ENCODE measurements around the gene CPED1.

Gene CPED1

DNA sequence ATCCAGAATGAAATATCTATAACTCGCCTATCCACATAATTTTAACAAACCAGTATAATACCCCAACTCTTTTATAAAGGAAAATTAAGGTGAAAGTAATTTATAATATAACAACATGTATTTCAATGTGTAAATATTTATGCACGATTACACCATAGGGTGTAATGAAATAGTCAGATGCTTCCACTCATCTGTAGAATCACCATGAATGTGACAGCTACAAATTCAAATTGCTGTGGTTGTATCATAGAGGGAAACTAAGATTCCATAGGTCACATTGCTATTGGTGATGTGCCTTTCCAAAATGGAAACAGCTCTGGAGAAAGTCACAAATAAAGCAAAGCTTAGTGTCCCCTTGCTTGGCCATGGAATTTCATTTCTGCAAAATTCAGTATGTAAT lies 95.7 kb downstream of the CPED1 start:
- H3K27ac ChIP-seq, result peak overlapping the region; percentile 93
- no peak overlapping the region for H3K4me3 ChIP-seq (ENCODE audit: low read depth, low read length)
- no peaks in the 10 kb centered on the region for H3K27me3 ChIP-seq (replicated peaks)
- in situ Hi-C loops (cut with HindIII; ENCODE audit: low pct_ligation_motif_present, low sequenced_read_pairs), result loop anchor here (25.0 kb wide), 1 partner anchor 97 kb away; the partner anchor contains the start of gene CPED1
- no peak for DNase-seq
- TF ChIP-seq, protein P1, sequence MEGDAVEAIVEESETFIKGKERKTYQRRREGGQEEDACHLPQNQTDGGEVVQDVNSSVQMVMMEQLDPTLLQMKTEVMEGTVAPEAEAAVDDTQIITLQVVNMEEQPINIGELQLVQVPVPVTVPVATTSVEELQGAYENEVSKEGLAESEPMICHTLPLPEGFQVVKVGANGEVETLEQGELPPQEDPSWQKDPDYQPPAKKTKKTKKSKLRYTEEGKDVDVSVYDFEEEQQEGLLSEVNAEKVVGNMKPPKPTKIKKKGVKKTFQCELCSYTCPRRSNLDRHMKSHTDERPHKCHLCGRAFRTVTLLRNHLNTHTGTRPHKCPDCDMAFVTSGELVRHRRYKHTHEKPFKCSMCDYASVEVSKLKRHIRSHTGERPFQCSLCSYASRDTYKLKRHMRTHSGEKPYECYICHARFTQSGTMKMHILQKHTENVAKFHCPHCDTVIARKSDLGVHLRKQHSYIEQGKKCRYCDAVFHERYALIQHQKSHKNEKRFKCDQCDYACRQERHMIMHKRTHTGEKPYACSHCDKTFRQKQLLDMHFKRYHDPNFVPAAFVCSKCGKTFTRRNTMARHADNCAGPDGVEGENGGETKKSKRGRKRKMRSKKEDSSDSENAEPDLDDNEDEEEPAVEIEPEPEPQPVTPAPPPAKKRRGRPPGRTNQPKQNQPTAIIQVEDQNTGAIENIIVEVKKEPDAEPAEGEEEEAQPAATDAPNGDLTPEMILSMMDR (IDR thresholded peaks at IDR 0.05; ENCODE audit: low read depth, low read length, missing control alignments), result no peak
- H3K36me3 ChIP-seq (replicated peaks), result no peaks in the 10 kb centered on the region

DNA sequence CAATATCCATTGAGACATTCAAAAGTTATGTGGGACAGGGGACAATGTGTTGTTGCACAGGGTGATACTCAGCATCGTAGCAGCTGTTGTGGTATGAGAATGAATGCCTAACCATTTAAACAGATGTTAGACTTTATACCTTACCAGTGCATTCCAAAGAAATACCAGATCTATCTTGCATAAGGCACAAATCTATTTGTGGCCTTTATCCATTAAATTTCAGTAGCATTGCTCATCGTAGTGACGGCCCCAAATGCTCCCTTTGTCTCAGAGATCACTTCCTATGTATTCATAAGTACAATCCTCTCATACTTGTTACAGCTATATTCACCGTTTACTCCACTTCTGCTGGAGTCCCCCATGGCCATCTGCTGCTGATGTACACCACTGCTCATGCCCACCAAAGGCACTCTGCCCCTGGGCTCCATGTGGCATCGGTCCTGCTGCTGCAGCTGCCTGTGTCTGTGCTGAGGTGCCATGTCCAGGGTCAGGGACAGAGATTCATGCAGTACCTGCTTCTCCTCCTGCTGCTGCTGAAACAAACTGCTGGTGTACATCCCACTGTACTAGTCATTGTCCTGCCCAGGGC lies 96.3 kb downstream of the CPED1 start:
- Histone ChIP-seq H3K4me3 (ENCODE audit: low read depth, low read length) (peak overlapping the region; percentile 18), H3K27me3 (replicated peaks) (no peaks in the 10 kb centered on the region), H3K36me3 (replicated peaks) (no peaks in the 10 kb centered on the region), H3K27ac (peak overlapping the region; percentile 93)
- in situ Hi-C loops (cut with HindIII; ENCODE audit: low pct_ligation_motif_present, low sequenced_read_pairs), result loop anchor here (25.0 kb wide), 1 partner anchor 98 kb away; the partner anchor contains the start of gene CPED1
- TF ChIP-seq, protein P1 (IDR thresholded peaks at IDR 0.05; ENCODE audit: low read depth, low read length, missing control alignments), result no peak
- DNase-seq, result peak; percentile 93

DNA sequence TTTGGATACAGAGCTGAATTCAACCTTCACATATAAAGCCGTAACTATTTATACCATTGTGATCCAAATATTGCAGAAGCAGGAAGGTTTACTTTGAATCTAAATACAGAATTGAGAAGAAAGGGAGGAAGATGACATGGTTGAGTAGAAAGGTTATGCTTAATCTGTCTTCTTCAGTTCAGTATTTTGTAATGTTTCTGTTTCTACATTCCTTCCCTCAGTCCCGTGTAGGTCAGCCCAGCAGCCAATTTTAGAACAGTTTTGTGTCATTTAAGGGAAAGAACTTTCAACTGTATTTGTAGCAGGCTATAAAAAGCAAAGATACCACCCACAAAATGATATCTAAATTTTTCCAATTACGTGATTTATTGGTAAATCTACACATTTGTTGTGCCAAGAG lies 97.4 kb downstream of the CPED1 start:
- Histone ChIP-seq H3K27ac (peak overlapping the region; percentile 93), H3K36me3 (replicated peaks) (no peaks in the 10 kb centered on the region), H3K27me3 (replicated peaks) (no peaks in the 10 kb centered on the region), H3K4me3 (ENCODE audit: low read depth, low read length) (no peak overlapping the region)
- TF ChIP-seq, protein P1 (IDR thresholded peaks at IDR 0.05; ENCODE audit: low read depth, low read length, missing control alignments), result no peak
- DNase-seq, result no peak
- in situ Hi-C loops (cut with HindIII; ENCODE audit: low pct_ligation_motif_present, low sequenced_read_pairs), result loop anchor here (25.0 kb wide), 1 partner anchor 99 kb away; the partner anchor contains the start of gene CPED1

DNA sequence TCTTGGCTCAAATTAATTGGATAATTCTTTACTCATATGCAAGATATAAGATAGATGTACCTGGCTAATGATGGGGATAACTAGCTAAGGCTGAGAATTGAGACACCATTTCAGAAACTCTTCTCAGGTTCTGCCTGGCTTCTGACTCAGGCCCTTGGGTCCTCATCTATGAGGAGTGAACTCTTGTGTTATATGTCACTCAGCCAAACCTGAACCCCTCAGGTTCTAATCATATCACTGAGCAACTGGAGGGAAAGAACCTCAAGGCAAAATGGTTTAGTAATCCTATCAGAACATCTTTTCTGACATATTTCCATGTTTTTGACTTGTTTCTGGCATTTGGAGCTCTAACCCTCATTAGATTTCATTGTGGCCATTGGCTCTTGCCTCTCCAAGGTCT lies 100.4 kb downstream of the CPED1 start:
- TF ChIP-seq, protein P1 (IDR thresholded peaks at IDR 0.05; ENCODE audit: low read depth, low read length, missing control alignments), result no peak
- Histone ChIP-seq H3K27me3 (replicated peaks) (no peaks in the 10 kb centered on the region), H3K4me3 (ENCODE audit: low read depth, low read length) (no peak overlapping the region), H3K27ac (no peak overlapping the region), H3K36me3 (replicated peaks) (no peaks in the 10 kb centered on the region)
- no peak for DNase-seq
- in situ Hi-C loops (cut with HindIII; ENCODE audit: low pct_ligation_motif_present, low sequenced_read_pairs), result loop anchor here (25.0 kb wide), 1 partner anchor 102 kb away; the partner anchor contains the start of gene CPED1

DNA sequence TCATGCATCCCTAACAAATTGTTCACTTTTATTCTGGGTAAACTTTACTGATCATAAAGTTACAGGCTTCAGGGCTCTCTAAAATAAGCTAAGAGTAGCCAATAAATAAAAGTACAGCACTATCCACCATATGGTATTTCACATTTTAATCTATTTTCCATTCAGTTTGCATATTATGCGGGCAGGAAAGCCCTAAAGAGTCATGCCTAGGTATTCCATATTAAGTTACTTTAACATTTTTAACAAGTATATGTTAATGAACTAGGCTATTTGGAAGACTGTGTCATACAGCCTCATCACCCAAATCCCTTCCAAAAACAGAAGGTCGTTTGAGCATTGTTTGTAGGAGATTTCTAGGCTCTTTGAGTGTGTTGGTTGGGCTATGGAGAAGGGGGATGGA lies 106.3 kb downstream of the CPED1 start:
- H3K36me3 ChIP-seq (replicated peaks), result no peaks in the 10 kb centered on the region

More for the DNA sequence above, 106.3 kb downstream of the CPED1 start:
- in situ Hi-C loops (cut with HindIII; ENCODE audit: low pct_ligation_motif_present, low sequenced_read_pairs), result loop anchor here (25.0 kb wide), 1 partner anchor 108 kb away; the partner anchor contains the start of gene CPED1
- H3K27ac ChIP-seq, result no peak overlapping the region
- no peaks in the 10 kb centered on the region for H3K27me3 ChIP-seq (replicated peaks)
- H3K4me3 ChIP-seq (ENCODE audit: low read depth, low read length), result no peak overlapping the region
- no peak for DNase-seq
- TF ChIP-seq, protein P1 (IDR thresholded peaks at IDR 0.05; ENCODE audit: low read depth, low read length, missing control alignments), result no peak
